NCI-H187 treated with DMSO at 0.1 percent for 48 hours (cell line): ENCODE data around the gene ASTL.

ENCODE experiments used
- DNase-seq: peaks from one replicate; lab custom pipeline; 2025; lab: John Stamatoyannopoulos, UW

Gene ASTL

DNA sequence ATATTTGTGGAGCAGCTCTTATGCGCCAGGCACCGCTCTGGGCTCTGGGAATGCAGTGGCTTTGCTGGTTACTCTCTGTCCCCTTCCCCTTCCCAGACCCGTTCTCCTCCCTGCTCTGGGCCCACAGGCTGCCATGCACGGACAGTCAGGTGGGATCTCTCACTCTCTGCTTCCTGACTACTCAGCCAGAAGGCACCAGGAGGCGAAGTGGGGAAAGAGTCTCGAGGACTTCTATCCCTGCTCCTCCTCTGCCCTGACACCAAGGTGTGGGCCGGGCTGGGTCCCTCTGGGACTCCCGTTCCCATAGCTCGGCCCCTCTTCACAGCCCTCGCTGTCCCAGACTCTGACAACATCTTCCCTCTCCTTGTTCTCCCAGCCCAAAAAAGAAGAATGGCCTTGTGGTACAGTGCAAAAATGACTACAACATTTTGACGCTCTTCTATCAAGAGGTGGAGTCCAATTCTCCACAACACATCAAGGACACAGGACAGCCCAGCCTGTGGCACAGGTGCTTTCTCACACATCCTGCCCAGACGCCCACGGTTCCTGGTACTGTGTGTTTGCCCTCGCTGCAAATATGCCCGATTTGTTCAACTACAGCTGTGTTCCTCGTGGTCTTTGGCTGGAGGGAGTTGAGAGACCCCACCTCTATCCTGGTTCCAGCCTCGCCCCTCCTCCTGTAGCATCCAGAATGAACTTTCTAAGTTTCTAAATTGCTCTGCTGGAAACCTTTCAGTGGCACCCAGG is 21.0 kb upstream of the ASTL start:
- DNase-seq = no peak

DNA sequence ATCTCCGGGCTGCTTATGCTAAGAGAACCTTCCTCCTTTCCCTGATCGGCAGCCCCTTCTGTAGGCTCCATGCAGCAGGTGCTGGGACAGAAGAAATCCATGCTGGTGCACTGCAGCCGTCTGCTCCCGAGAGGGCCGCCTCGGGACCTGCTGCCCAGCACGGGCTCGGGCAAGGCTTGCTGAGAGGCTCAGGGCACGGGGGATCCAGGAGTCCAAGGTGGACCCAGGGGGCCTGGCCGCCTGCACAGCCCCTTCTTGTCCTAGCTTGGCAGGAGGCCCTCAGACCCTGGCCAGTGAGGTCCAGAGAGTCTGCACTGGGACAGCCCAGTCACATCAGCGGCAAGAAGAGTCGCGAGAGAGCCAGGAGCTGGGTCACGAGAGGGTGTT is 20.2 kb upstream of the ASTL start:
- DNase-seq = no peak

- DNase-seq = no peak
These were observed 19.6 kb upstream of the ASTL start for GRCh38 chr2:96157649-96158553.

DNA sequence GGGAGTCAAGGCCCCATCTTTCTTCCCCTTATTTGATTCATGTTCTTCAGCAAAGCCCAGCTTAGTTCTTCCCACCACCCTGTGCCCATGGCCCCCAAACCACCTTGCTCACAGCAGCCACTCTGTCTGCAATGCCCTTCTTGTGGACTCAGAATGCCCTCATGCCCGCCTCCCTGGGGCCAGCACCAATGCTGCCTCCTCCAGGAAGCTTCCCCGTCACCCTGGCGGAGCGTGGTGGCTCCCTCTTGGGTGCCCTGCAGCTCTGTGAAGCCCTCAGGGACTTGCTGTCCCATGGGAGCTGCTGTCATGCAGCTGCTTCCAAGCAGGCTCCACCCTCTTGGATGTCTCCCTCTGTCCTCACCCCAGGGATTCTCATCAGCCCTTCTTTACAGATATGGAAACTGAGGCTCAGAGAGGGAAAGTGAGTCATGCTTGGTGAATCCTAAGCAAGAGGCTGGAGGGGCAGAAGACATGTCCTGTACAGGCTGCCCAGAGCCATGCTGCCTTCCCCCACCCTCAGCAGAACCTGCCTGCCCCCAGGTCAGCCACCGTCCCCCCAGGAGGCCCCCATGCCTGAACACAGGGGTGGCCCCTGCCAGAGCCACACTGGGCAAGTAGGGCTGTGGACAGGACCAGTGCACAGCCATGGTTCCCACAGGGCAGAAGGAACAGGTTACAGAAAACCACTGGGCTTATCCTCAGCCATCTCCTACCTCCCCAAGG is 18.8 kb upstream of the ASTL start:
- no peak for DNase-seq

- no peak for DNase-seq
These were observed 17.9 kb upstream of the ASTL start for GRCh38 chr2:96156011-96156820.

DNA sequence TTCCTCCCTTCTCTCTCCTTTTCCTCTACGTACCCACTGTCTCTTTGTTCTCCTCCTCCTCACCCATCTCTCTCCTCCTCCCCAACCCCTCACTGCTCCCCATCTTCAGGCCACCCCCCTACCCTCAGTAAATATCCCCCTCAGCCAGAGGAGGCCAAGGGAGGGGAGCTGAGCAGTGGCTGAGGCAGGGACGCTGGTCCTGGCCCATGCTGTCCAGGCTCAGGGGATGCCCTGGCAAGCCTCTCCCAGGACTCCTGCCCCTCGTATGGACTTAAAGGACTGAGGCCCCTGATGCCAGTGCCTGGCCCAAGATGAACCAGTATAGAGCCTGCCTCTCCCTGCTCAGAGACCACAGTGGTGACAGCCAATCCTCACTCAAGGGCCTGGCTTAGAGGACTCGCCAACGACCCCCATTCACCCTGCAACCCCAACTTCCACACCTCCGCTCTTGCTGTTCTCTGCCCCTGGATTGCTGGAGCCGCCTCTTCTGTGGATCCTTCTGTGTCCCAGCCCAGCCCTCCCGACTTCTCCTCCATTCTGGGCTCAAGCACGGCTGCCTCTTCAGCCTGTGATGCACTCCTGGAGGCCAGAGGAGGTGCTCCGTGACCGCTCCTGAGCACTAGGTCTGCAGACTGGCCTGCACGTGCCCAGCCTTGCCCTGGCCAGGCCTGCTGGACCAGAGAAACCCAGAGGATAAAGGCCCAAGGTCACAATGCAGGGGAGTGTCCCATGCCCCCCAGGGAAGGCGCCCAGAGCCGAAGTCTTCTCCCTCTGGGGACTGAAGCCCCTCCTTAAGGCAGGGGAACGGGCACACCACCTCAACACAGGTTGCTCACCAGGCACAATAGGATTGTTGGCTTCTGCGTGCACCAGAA is 16.4 kb upstream of the ASTL start:
- DNase-seq = no peak

- DNase-seq = no peak
These were observed 15.7 kb upstream of the ASTL start for GRCh38 chr2:96153991-96154431.

- no peak for DNase-seq
These were observed 15.0 kb upstream of the ASTL start for GRCh38 chr2:96153291-96153713.

DNA sequence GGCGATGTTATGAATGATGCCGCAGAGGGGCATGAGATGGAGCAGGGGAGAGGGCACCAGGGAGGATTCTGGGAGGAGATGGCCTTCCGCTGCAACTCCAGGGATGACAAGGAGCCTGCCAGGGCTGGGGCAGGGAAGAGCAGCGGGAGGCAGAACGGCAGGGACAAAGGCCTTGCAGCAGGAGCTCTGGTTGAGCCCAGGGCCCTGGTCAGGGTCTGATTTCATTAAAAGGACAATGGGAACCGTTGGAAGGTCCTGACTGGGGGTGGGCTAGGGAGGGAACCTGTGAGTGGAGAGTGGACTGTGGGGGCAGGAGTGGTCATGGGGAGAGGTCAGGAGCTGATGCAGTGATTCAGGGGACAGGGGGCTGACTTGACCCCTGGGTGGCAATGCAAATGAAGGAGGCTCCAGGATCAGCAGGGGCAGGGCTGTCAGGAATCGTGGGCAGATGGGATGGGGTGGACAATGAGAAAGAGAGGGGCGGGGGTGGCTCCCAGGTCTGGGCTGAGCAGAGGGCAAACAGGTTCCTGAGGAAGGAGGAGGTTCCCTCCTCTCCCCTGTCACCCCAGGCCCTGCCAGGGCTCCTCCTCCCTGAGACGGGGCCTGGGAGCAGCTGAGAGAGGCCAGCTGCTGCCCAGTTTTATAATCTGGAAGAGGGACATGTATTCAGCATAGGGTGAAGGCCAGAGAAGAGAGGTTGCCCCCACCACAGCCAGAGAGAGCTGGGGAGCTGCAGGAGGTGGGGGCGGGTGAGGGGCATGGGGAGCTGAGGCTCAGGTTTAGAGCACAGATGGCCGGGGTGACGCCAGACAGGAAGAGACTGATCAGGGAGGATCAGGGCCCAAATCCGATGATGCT is 14.2 kb upstream of the ASTL start:
- no peak for DNase-seq

DNA sequence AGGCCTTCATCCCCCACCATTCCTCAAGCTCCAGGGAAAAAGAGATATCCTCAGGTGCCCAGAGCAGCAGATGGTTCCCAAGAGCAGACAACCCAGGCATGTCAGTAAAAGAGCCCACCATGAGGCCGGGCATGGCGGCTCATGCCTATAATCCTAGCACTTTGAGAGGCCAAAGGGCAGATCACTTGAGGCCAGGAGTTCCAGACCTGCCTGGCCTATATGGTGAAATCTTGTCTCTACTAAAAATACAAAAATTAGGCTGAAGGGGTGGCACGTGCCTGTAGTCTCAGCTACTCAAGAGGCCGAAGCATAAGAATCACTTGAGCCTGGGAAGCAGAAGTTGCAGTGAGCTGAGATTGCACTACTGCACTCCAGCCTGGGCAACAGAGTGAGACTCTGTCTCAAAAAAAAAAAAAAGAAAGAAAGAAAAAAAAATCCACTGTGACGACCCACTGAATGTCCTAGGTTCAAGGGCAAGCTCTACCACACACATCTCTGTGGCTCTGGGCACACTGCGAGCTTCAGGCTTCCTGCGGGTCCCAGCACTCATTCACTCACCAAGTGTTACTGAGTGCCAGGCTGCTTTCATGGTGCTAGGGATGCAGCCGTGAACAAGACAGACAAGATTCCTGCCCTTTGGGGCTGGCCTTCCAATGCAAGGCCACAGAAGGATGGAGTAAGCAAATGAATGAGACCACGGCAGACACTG is 13.4 kb upstream of the ASTL start:
- no peak for DNase-seq

DNA sequence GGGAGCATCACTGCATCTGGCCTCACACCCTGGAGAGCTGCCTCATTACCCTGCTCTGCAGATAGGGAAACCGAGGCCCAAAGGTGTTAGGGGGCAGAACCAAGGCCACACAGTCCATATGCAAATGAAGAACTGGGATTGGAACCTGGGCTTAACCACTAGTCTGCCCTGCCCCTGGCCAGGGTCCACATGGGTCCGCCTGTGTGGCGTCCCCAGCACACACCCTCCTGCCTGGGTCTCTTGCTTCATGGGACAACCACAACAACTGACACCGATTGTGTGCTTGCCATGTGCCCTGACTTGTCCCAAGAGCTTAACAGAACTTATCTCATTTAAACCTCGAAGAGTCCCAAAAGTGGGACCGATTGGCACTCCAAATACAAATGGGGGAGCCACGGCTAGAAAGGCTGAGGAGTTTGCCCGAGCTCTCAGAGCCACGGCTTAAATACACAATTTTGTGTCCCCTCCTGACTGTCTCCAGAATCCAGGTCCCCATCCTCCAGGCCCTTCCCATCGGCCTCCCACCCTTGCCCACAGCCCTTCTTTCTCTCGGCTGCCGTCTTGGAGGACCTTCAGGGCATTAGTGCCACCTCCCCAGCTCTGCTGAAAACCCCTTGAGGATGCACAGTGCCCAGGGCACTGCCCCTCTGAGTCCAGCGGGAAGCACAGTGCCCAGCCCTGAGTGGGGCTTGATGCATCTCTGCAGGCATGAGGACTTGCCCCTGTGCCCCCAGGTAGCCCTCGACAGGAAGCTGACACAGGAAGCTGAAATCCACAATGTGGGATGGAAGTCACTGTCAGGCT is 12.7 kb upstream of the ASTL start:
- no peak for DNase-seq

DNA sequence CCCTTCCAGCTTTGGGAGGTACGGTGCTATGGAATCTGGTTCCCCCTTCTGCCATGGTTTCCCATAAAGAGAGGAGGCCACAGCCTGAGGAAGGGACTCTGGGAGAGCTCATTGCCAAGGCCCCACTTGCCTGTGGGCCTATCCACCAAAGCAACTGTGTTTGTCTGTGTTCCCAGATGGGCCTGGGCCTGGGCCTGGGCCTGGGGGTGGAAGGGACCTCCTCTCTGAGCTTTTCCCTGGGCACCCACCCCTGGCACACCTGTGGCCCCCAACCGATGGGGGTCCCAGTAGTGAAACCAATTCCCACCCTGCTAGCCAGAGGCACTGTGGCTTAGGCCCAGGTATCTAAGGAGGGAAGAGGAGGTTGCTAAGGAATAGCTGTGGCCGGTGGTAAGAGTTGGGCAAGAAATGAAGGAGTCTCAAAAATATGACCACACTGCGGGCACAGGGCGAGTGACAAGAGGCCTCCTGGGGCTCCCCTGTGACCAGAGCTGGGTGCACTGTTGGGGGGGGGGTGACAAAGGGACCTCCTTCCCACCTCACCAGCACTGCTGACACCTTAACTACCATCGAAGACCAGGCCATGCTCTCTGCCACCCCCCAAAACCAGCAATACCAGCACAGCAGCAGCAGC is 11.8 kb upstream of the ASTL start:
- DNase-seq = no peak

DNA sequence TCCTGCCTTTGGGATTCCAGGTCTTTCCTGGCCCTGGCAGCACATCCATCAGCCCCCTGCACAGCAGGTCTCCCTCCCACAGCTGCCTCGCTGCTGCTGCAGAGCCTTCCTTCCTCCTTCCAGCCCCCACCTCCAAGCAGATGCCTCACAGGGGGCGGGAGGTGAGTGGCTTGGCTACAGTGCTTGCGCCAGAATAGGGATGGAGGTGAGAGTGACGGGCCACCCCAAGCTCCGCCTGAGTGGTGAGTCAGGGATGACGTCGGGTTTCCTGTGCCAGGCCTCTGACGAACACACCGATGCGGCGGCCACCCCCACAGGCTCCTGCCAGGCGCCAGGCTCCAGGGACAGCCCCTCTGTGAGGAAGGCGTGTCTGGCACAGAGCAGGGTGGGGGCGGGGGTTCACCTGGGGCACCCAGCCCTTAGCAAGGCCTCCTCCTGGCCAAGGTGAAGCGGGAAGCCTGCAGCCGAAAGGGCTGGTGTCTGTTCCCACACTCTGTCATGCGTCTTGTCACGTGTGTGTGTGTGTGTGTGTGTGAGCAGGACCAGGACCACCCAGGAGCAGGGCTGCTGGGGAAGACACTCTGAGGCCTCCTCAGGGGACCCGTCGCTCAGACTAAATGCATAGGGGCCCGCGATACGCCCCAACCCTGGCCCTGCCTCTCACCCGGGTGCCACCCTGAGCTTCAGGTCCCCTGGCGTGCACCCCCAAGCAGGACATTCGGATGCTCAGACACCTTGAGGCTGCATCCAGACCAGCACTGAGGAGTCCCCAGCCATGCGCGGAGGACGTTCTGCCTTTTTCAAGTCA is 10.3 kb upstream of the ASTL start:
- no peak for DNase-seq

GRCh38 chr2:96147593-96148201 is 9.4 kb upstream of the ASTL start:
- DNase-seq = no peak

DNA sequence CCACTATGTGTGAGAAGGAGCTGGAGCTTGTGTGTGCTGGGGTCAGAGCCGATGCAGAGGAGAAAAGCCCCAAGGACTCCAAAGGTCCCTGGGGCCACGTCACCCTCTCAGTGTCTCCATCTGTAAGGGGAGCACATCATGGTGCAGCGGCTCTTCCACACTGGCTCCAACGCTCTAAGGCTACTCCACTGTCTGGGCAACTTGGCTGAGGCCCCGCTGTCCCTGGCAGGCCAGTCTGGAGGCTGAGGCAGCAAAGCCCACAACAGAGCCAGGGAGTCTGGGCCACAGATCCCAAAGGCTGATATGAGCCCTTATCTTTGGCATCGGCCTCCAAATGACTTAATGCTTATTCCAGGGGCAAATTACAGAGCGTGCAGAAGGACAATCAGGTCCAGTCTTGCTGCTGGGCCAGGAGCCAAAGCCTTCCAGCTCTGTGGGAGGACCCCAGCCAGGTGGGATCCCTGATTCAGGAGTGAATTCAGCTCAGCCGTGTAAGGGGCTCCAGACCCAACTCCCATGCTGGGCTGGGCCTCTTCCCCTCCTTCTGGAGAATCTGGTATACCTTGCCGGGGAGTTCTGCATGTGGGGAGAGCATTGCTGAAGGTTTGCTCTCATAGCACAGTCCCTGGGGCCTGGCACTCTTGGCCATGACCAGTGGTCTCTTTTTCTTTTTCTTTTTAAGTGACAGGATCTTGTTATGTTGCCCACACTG is 8.7 kb upstream of the ASTL start:
- no peak for DNase-seq
